HepG2 (cell line): ENCODE data around the gene TOGARAM1. TPM values are rescaled to one million over a fixed set of nuclear protein-coding genes. Genes with fewer than 3 reads are reported as not detected.
A peak's percentile ranks its signal among the peaks of the same experiment; 100 is the strongest.

Source experiments
- CREM ChIP-seq, 2 experiments: sonication (generic) in 1 of 2; formaldehyde crosslinking in 1 of 2; IDR thresholded peaks; 2 replicates each; pipeline versions ENCODE4 v1.4.0 to v1.6.1; 2016 to 2020; ENCODE audit warnings: antibody characterized with exemption in 1 of 2, mild to moderate bottlenecking in 1 of 2, missing genetic modification reagents in 1 of 2
- GFI1 ChIP-seq: sonication (generic); formaldehyde crosslinking; IDR thresholded peaks from 2 replicates; pipeline ENCODE4 v1.5.0; 2020; ENCODE audit warnings: missing genetic modification reagents, mild to moderate bottlenecking, borderline replicate concordance
- HNRNPLL ChIP-seq: fragments of 200-400 bp; formaldehyde crosslinking; IDR thresholded peaks from 2 replicates; pipeline ENCODE4 v1.6.1; 2017; ENCODE audit warnings: mild to moderate bottlenecking, low read depth, low read length; ENCODE audit not compliant: poor library complexity, severe bottlenecking
- HOXD1 ChIP-seq: sonication (generic); formaldehyde crosslinking; IDR thresholded peaks from 2 replicates; pipeline ENCODE4 v1.5.0; 2020; ENCODE audit warnings: missing genetic modification reagents
- NFE2L2 ChIP-seq: fragments of 150-350 bp; IDR thresholded peaks from 2 replicates; pipeline ENCODE4 v1.6.1; 2014; ENCODE audit warnings: low read length
- NFKBIZ ChIP-seq: IDR thresholded peaks from 2 replicates; pipeline ENCODE4 v1.6.1; 2018; ENCODE audit warnings: missing genetic modification reagents, missing compliant biosample characterization
- PHF20 ChIP-seq: sonication (generic); formaldehyde crosslinking; IDR thresholded peaks from 2 replicates; pipeline ENCODE4 v1.5.0; 2020; ENCODE audit warnings: mild to moderate bottlenecking, missing genetic modification reagents
- SALL2 ChIP-seq: sonication (generic); formaldehyde crosslinking; IDR thresholded peaks from 2 replicates; pipeline ENCODE4 v1.8.1; 2023; ENCODE audit warnings: mild to moderate bottlenecking, missing genetic modification reagents, inconsistent platforms
- SRSF9 ChIP-seq: fragments of 200-400 bp; formaldehyde crosslinking; IDR thresholded peaks from 2 replicates; pipeline ENCODE4 v1.6.1; 2018; ENCODE audit warnings: borderline replicate concordance, mild to moderate bottlenecking, low read depth, low read length; ENCODE audit not compliant: insufficient read depth, poor library complexity, severe bottlenecking
- STAG1 ChIP-seq: sonication (generic); formaldehyde crosslinking; IDR thresholded peaks from 2 replicates; pipeline ENCODE4 v1.4.0; 2020; ENCODE audit warnings: missing genetic modification reagents
- TAF15 ChIP-seq: fragments of 200-400 bp; formaldehyde crosslinking; IDR thresholded peaks from one replicate; pipeline ENCODE4 v1.6.1; 2018; ENCODE audit warnings: mild to moderate bottlenecking, low read depth, low read length; ENCODE audit not compliant: poor library complexity, severe bottlenecking
- ZBTB7B ChIP-seq: sonication (generic); formaldehyde crosslinking; IDR thresholded peaks from 2 replicates; pipeline ENCODE4 v1.4.0; 2020; ENCODE audit warnings: missing genetic modification reagents
- ZFAT ChIP-seq: sonication (generic); formaldehyde crosslinking; conservative IDR thresholded peaks from 2 replicates; pipeline ENCODE4 v1.8.1; 2023; ENCODE audit warnings: missing genetic modification reagents, inconsistent platforms
- ZMYM4 ChIP-seq: sonication (generic); formaldehyde crosslinking; IDR thresholded peaks from 2 replicates; pipeline ENCODE4 v1.8.1; 2023; ENCODE audit warnings: mild to moderate bottlenecking, missing genetic modification reagents
- ZNF431 ChIP-seq: sonication (generic); formaldehyde crosslinking; IDR thresholded peaks from 2 replicates; pipeline ENCODE4 v1.9.0; 2022; ENCODE audit warnings: missing genetic modification reagents, low read depth, mild to moderate bottlenecking, borderline replicate concordance
- ZNF460 ChIP-seq: sonication (generic); formaldehyde crosslinking; IDR thresholded peaks from 2 replicates; pipeline ENCODE4 v1.5.1; 2020; ENCODE audit warnings: missing genetic modification reagents, mild to moderate bottlenecking, borderline replicate concordance
- ZNF501 ChIP-seq: sonication (generic); formaldehyde crosslinking; IDR thresholded peaks from 2 replicates; pipeline ENCODE4 v1.5.1; 2020; ENCODE audit warnings: mild to moderate bottlenecking, moderate library complexity, missing genetic modification reagents
- ZNF710 ChIP-seq: sonication (generic); formaldehyde crosslinking; IDR thresholded peaks from 2 replicates; pipeline ENCODE4 v1.5.0; 2020; ENCODE audit warnings: mild to moderate bottlenecking, missing genetic modification reagents, borderline replicate concordance
- ZNF720 ChIP-seq: sonication (generic); formaldehyde crosslinking; IDR thresholded peaks from 2 replicates; pipeline ENCODE4 v1.4.0; 2020; ENCODE audit warnings: missing genetic modification reagents
- ZNF788 ChIP-seq: sonication (generic); formaldehyde crosslinking; IDR thresholded peaks from 2 replicates; pipeline ENCODE4 v1.5.0; 2020; ENCODE audit warnings: mild to moderate bottlenecking, missing genetic modification reagents, borderline replicate concordance
- ZXDC ChIP-seq: sonication (generic); formaldehyde crosslinking; IDR thresholded peaks from 2 replicates; pipeline ENCODE4 v1.5.0; 2020; ENCODE audit warnings: mild to moderate bottlenecking, missing genetic modification reagents
- polyA plus RNA-seq, 8 experiments: library from polyadenylated mRNA; depleted of rRNA in 3 of 8; stranded (reverse) in 7 of 8; unstranded in 1 of 8; fragments of >200 nt; fragmentation: Illumina TruSeq in 4 of 8; extraction: Trizol in 4 of 8; gene quantifications; 2 replicates each; pipeline versions ENCODE4 v1.2.1 to v1.2.3, GENCODE V29; 2011 to 2016; ENCODE audit warnings: low read depth in 4 of 8, missing spikeins in 1 of 8, mixed read lengths in 1 of 8; ENCODE audit not compliant: insufficient read depth in 1 of 8
- total RNA-seq, 5 experiments: library from RNA; depleted of rRNA; stranded (reverse); fragments of >200 nt; fragmentation: Illumina TruSeq; extraction: Trizol; gene quantifications; 2 replicates each; pipeline ENCODE4 v1.2.3, GENCODE V29; 2016; ENCODE audit warnings: low read depth in 1 of 5
- TF ChIP-seq, protein P1 (sequence below): sonication (generic); formaldehyde crosslinking; IDR thresholded peaks from 2 replicates; pipeline ENCODE4 v1.4.0; 2020; ENCODE audit warnings: mild to moderate bottlenecking, low read depth, missing genetic modification reagents

The TOGARAM1 gene
- total and polyA plus RNA-seq, 2 of the 13 experiments (the other 11 are each of a cell fraction or from before 2014, with no cell fraction given) = 5.6 to 9.8 TPM

DNA sequence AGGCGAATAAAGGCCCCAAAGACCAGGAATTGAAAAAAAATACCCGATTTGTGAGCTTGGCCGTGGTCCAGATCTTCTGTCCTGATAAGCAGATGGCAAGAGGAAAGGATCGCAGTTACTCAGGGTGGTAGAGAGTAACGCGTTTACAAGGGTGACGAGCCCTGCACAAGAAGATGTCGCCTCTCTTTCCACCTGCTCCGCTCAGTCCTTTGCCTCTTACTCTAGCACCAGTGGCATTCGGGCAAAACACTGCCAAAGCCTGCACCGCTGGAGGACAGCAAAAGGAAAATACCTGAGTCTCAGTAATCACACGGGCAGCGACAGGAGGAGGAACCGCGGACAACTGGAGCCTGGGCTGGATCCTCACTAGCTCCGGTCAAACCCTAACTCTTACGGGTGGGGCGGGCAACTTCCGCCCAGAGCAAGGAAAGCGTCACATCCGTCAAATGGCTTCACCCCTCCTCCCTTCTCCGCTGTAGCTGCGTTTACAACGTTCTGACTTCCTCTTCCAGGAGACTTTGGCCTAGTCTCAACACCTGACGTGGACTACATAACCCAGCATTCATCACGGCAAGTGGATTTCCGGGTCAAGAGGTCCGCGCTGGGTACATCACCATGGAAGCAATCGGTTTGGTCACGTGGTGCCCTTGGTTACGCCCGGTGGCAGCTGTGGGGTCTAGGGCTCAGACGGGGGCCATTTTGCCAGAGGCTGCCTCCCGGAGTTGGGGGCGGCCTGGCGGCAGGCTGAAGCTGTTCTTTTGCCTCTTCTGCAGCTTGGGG lies at the start of gene TOGARAM1, which contains the start of gene KLHL28 (continued):
- TF ChIP-seq ZXDC (no peak), SRSF9 (no peak), ZBTB7B (CRISPR knock-in tag) (no peak), TAF15 (no peak), ZNF720 (no peak), ZFAT (CRISPR knock-in tag) (no peak), HOXD1 (0 out of 2 replicates have a peak, but pooled peaks have one; percentile 20), NFE2L2 (no peak), ZMYM4 (CRISPR knock-in tag) (peak; percentile 89), HNRNPLL (peak; percentile 72), SALL2 (CRISPR knock-in tag) (peak; percentile 30; the same call in 1 of the 2 replicates), ZNF710 (peak; percentile 31; the same call in 1 of the 2 replicates), PHF20 (CRISPR knock-in tag) (peak; percentile 85), STAG1 (CRISPR knock-in tag) (no peak; the same call in 1 of the 2 replicates), GFI1 (CRISPR knock-in tag) (no peak), ZNF431 (CRISPR knock-in tag) (peak; percentile 17; the same call in 1 of the 2 replicates), ZNF501 (CRISPR knock-in tag) (peak; percentile 73; the same call in 1 of the 2 replicates), ZNF788 (CRISPR knock-in tag) (no peak; the same call in 1 of the 2 replicates), CREM (IDR thresholded peaks at IDR 0.05) (peak; percentile 97), CREM (CRISPR knock-in tag; IDR thresholded peaks at IDR 0.05) (no peak), NFKBIZ (CRISPR knock-in tag) (no peak), ZNF460 (CRISPR knock-in tag) (no peak)
- TF ChIP-seq, protein P1, sequence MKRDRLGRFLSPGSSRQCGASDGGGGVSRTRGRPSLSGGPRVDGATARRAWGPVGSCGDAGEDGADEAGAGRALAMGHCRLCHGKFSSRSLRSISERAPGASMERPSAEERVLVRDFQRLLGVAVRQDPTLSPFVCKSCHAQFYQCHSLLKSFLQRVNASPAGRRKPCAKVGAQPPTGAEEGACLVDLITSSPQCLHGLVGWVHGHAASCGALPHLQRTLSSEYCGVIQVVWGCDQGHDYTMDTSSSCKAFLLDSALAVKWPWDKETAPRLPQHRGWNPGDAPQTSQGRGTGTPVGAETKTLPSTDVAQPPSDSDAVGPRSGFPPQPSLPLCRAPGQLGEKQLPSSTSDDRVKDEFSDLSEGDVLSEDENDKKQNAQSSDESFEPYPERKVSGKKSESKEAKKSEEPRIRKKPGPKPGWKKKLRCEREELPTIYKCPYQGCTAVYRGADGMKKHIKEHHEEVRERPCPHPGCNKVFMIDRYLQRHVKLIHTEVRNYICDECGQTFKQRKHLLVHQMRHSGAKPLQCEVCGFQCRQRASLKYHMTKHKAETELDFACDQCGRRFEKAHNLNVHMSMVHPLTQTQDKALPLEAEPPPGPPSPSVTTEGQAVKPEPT (CRISPR knock-in tag) = no peak
